ENCODE results near the gene LGALS1. TPM values are rescaled to one million over a fixed set of nuclear protein-coding genes. Genes with fewer than 3 reads are reported as not detected.

The LGALS1 gene
- total RNA-seq, 1 donor: 3,707 TPM

GRCh38 chr22:37659066-37659896, 16.2 kb upstream of the LGALS1 start:
- TF ChIP-seq, protein P1, sequence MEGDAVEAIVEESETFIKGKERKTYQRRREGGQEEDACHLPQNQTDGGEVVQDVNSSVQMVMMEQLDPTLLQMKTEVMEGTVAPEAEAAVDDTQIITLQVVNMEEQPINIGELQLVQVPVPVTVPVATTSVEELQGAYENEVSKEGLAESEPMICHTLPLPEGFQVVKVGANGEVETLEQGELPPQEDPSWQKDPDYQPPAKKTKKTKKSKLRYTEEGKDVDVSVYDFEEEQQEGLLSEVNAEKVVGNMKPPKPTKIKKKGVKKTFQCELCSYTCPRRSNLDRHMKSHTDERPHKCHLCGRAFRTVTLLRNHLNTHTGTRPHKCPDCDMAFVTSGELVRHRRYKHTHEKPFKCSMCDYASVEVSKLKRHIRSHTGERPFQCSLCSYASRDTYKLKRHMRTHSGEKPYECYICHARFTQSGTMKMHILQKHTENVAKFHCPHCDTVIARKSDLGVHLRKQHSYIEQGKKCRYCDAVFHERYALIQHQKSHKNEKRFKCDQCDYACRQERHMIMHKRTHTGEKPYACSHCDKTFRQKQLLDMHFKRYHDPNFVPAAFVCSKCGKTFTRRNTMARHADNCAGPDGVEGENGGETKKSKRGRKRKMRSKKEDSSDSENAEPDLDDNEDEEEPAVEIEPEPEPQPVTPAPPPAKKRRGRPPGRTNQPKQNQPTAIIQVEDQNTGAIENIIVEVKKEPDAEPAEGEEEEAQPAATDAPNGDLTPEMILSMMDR (IDR thresholded peaks at IDR 0.05; ENCODE audit: insufficient read depth, low read depth, low read length): no peak
- no peak for DNase-seq (ENCODE audit: low read depth)
- H3K4me3 ChIP-seq (ENCODE audit: low read depth, low read length): peak overlapping the region; percentile 74

- no peak for DNase-seq (ENCODE audit: low read depth)
- TF ChIP-seq, protein P1 (IDR thresholded peaks at IDR 0.05; ENCODE audit: insufficient read depth, low read depth, low read length): no peak
- peak overlapping the region; percentile 74 for H3K4me3 ChIP-seq (ENCODE audit: low read depth, low read length)
Observed at GRCh38 chr22:37659897-37660708, 15.3 kb upstream of the LGALS1 start.

GRCh38 chr22:37660709-37661045, 14.8 kb upstream of the LGALS1 start:
- H3K4me3 ChIP-seq (ENCODE audit: low read depth, low read length): no peak overlapping the region
- DNase-seq (ENCODE audit: low read depth): no peak
- TF ChIP-seq, protein P1 (IDR thresholded peaks at IDR 0.05; ENCODE audit: insufficient read depth, low read depth, low read length): no peak

- DNase-seq (ENCODE audit: low read depth): peak; percentile 87
- no peak overlapping the region for H3K4me3 ChIP-seq (ENCODE audit: low read depth, low read length)
- TF ChIP-seq, protein P1 (IDR thresholded peaks at IDR 0.05; ENCODE audit: insufficient read depth, low read depth, low read length): peak; percentile 70
Observed at GRCh38 chr22:37661160-37661924, 14.1 kb upstream of the LGALS1 start.

- no peak overlapping the region for H3K4me3 ChIP-seq (ENCODE audit: low read depth, low read length)
- TF ChIP-seq, protein P1 (IDR thresholded peaks at IDR 0.05; ENCODE audit: insufficient read depth, low read depth, low read length): no peak
- no peak for DNase-seq (ENCODE audit: low read depth)
Observed at GRCh38 chr22:37662039-37662438, 13.4 kb upstream of the LGALS1 start.

GRCh38 chr22:37663521-37664140, 11.8 kb upstream of the LGALS1 start:
- DNase-seq (ENCODE audit: low read depth): peak; percentile 82
- TF ChIP-seq, protein P1 (IDR thresholded peaks at IDR 0.05; ENCODE audit: insufficient read depth, low read depth, low read length): no peak
- H3K4me3 ChIP-seq (ENCODE audit: low read depth, low read length): no peak overlapping the region

Measured in fibroblast of villous mesenchyme (primary cell).